PFSK-1 (cell line): ENCODE results near the gene FGL2.

Source experiments
- FOXP2 ChIP-seq: optimal IDR thresholded peaks from 2 replicates; pipeline ENCODE3; 2011; ENCODE audit warnings: borderline replicate concordance, control low read depth, inconsistent platforms; ENCODE audit not compliant: insufficient read depth; ENCODE audit errors: extremely low read length, extremely low read depth
- POLR2AphosphoS5 ChIP-seq: IDR thresholded peaks from 2 replicates; pipeline ENCODE4 v1.6.1; 2012; ENCODE audit warnings: low read depth, mild to moderate bottlenecking, control low read depth, low read length, moderate library complexity
- SIN3A ChIP-seq: IDR thresholded peaks from 2 replicates; pipeline ENCODE4 v1.6.1; 2012; ENCODE audit warnings: mild to moderate bottlenecking, low read length, moderate library complexity, borderline replicate concordance; ENCODE audit not compliant: insufficient read depth
- TAF1 ChIP-seq: IDR thresholded peaks from 2 replicates; pipeline ENCODE4 v1.6.1; 2012; ENCODE audit warnings: low read length, control low read depth, borderline replicate concordance; ENCODE audit not compliant: insufficient read depth
- TF ChIP-seq, protein P1 (sequence below), 2 experiments: IDR thresholded peaks; 2 replicates each; pipeline versions ENCODE4 v1.6.1 to v1.8.0; 2011 to 2012; ENCODE audit warnings: low read depth in 2 of 2, low read length in 2 of 2, control low read depth in 1 of 2, inconsistent platforms in 1 of 2, mild to moderate bottlenecking in 1 of 2, moderate library complexity in 1 of 2; ENCODE audit not compliant: insufficient read depth in 1 of 2

The FGL2 gene

DNA sequence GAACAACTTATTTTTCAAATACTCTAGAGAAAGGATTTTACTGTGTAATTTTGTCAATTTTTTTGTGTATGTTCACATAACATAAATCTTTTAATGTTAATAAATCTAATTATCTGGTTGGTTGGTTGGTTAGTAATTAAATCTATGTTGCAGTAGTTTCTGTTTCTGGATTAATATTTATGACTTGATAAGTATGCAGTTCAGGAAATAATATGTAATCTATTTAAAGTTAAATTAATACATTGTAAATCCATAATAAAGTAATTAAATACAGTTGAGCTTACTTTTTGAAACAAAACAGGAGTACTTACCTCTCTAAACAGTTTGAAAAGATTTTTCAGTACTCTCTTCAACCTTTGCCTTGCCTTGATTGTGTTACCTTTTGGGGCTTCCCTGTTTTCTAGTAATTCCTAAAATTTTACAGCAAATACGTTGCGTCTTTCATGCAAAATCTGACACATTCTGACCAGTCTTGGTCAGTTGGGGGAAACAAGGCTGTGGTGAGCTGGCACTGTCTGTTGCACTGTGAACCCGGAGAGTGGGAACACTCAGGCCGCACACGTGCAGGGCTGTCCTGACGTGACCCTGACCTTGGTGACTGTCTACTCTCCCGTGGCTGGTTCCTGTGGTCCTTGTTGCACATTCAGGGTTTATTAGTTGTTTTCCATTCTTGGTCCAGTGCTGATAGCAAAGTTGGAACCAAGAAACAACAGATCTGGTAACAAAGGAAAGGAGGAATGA, 45.6 kb upstream of the FGL2 start:
- no peak for TF ChIP-seq TAF1
- no peak for TF ChIP-seq POLR2AphosphoS5
- TF ChIP-seq SIN3A = no peak

DNA sequence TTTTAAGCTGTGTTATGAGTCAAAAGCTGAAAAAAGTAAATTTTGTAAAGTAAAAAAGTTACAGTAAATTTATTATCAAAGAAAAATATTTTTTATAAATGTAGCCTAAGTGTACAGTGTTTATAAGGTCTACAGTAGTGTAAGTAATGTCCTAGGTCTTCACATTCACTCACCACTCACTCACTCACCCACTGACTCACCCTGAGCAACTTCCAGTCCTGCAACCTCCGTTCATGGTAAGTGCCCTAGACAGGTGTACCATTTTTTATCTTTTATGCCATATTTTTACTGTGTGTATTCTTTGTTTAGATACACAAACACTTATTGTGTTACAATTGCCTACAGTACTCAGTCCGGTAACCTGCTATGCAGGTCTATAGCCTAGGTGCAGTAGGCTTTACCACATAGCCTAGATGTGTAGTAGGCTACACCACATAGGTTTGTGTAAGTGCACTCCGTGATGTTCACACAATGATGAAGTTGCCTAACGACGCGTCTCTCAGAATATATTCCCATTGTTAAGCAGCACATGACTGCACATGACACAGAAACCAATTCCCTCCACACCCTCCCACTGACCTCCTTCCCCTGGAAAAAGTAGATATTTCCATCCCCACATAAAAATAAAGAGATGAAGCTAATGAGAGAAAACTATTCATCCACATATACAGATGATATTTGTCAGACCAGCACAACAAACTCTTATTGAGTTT, 44.8 kb upstream of the FGL2 start:
- TF ChIP-seq POLR2AphosphoS5 = no peak
- TF ChIP-seq TAF1 = no peak
- TF ChIP-seq SIN3A = no peak
- TF ChIP-seq, protein P1, sequence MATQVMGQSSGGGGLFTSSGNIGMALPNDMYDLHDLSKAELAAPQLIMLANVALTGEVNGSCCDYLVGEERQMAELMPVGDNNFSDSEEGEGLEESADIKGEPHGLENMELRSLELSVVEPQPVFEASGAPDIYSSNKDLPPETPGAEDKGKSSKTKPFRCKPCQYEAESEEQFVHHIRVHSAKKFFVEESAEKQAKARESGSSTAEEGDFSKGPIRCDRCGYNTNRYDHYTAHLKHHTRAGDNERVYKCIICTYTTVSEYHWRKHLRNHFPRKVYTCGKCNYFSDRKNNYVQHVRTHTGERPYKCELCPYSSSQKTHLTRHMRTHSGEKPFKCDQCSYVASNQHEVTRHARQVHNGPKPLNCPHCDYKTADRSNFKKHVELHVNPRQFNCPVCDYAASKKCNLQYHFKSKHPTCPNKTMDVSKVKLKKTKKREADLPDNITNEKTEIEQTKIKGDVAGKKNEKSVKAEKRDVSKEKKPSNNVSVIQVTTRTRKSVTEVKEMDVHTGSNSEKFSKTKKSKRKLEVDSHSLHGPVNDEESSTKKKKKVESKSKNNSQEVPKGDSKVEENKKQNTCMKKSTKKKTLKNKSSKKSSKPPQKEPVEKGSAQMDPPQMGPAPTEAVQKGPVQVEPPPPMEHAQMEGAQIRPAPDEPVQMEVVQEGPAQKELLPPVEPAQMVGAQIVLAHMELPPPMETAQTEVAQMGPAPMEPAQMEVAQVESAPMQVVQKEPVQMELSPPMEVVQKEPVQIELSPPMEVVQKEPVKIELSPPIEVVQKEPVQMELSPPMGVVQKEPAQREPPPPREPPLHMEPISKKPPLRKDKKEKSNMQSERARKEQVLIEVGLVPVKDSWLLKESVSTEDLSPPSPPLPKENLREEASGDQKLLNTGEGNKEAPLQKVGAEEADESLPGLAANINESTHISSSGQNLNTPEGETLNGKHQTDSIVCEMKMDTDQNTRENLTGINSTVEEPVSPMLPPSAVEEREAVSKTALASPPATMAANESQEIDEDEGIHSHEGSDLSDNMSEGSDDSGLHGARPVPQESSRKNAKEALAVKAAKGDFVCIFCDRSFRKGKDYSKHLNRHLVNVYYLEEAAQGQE (IDR thresholded peaks at IDR 0.05; ENCODE audit: insufficient read depth in 1 of 2, low read depth in 2 of 2, low read length in 2 of 2) = no peak
- TF ChIP-seq FOXP2 = no peak

DNA sequence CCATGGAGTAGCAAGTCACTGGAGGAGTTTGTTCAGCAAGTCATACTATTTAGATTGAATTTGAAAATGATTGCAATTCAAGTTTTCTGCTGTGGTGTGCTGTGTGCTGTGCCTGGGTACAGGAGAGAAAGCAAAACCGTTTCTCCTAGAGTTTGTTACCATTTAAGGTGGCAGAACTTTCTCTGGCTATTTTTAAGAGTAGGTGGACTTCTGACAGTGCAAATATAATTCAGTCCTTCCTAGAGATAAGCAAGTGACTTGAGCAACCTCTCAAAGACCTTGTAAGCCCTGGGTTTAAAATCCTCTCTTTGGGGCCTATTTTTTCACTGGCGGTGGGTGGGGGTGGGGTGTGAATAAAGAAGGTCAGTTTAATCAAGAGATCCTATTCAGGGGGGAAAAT, 42.9 kb upstream of the FGL2 start:
- TF ChIP-seq FOXP2 (no peak), SIN3A (no peak), TAF1 (no peak), POLR2AphosphoS5 (no peak)
- TF ChIP-seq, protein P1 (IDR thresholded peaks at IDR 0.05; ENCODE audit: insufficient read depth in 1 of 2, low read depth in 2 of 2, low read length in 2 of 2) = no peak

DNA sequence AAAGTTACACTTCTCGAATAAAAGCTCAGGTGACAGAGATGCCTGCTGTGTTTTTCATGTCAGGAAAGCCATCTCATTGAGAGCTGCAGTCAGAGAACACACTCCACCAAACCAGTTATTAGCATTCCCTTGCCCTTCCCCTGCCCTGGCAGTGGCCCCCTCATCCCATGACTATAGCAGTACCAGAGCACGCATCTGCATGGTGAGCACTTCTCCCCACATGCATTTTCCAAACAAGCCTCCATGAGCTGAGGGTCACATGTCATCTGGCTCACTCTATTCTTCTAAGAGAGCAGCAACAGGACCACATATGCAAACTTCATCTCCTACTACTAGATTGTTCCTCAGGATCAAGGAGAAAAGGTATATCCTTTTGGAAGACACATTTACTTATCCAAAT, 42.4 kb upstream of the FGL2 start:
- TF ChIP-seq POLR2AphosphoS5 (no peak), SIN3A (no peak), FOXP2 (no peak), TAF1 (no peak)
- TF ChIP-seq, protein P1 (IDR thresholded peaks at IDR 0.05; ENCODE audit: insufficient read depth in 1 of 2, low read depth in 2 of 2, low read length in 2 of 2) = no peak

DNA sequence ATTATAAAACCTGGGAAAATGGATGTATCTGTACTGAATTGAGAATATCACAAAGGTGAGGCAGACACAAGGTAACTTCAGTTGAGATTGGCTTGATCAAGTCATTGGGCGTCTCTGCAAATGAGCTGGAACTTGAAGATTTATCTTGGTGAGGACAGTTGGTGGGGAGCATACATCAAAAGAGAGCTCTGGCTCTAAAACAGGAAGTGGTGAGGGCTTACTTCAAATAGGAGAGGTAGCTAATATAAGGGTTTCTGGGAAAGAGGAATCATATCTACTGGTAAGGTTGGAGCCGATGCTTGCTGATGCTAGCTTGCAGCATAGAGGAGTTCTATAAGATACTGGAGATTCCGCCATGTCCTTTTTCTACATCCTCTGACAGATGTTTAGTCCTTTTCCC, 39.9 kb upstream of the FGL2 start:
- no peak for TF ChIP-seq SIN3A
- TF ChIP-seq FOXP2 = no peak
- TF ChIP-seq TAF1 = no peak
- TF ChIP-seq, protein P1 (IDR thresholded peaks at IDR 0.05; ENCODE audit: insufficient read depth in 1 of 2, low read depth in 2 of 2, low read length in 2 of 2) = no peak
- TF ChIP-seq POLR2AphosphoS5 = no peak
